H9 (cell line): ENCODE data around the gene CDC42EP3. TPM values are rescaled to one million over a fixed set of nuclear protein-coding genes. Genes with fewer than 3 reads are reported as not detected.

Experiments
- DNase-seq: peaks from one replicate; pipeline ENCODE4 v3.0.0-alpha.2; 2017
- H2AFZ ChIP-seq: one replicate; pipeline ENCODE4 v1.6.1; 2013; ENCODE audit warnings: mild to moderate bottlenecking, low read length, control low read depth, moderate library complexity
- H2AK5ac ChIP-seq: 2 replicates; pipeline ENCODE4 v1.6.1; 2013; ENCODE audit warnings: low read length, control low read depth, mixed read lengths; ENCODE audit not compliant: insufficient read length
- H2BK120ac ChIP-seq: one replicate; pipeline ENCODE4 v1.6.1; 2013; ENCODE audit warnings: low read depth, mild to moderate bottlenecking, low read length, control low read depth, inconsistent platforms; ENCODE audit not compliant: poor library complexity, severe bottlenecking
- H2BK12ac ChIP-seq: 2 replicates; pipeline ENCODE4 v1.6.1; 2013; ENCODE audit warnings: low read length, control low read depth, mixed read lengths, low read depth; ENCODE audit not compliant: insufficient read length
- H2BK15ac ChIP-seq: 2 replicates; pipeline ENCODE4 v1.6.1; 2013; ENCODE audit warnings: low read depth, low read length, control low read depth
- H2BK20ac ChIP-seq: one replicate; pipeline ENCODE4 v1.6.1; 2013; ENCODE audit warnings: low read depth, mild to moderate bottlenecking, low read length, control low read depth, inconsistent platforms; ENCODE audit not compliant: poor library complexity, severe bottlenecking
- H2BK5ac ChIP-seq: 2 replicates; pipeline ENCODE4 v1.6.1; 2013; ENCODE audit warnings: low read length, control low read depth, mixed read lengths; ENCODE audit not compliant: insufficient read length
- H3K14ac ChIP-seq: 2 replicates; pipeline ENCODE4 v1.6.1; 2013; ENCODE audit warnings: low read length, control low read depth; ENCODE audit not compliant: insufficient read depth
- H3K18ac ChIP-seq: 2 replicates; pipeline ENCODE4 v1.6.1; 2013; ENCODE audit warnings: low read depth, mild to moderate bottlenecking, mixed read lengths, low read length, control low read depth; ENCODE audit not compliant: insufficient read length
- H3K23ac ChIP-seq: 2 replicates; pipeline ENCODE4 v1.6.1; 2013; ENCODE audit warnings: low read length, control low read depth, mixed read lengths, low read depth; ENCODE audit not compliant: insufficient read length
- H3K23me2 ChIP-seq: 2 replicates; pipeline ENCODE4 v1.6.1; 2013; ENCODE audit warnings: low read depth, mild to moderate bottlenecking, mixed read lengths, low read length, control low read depth; ENCODE audit not compliant: insufficient read length, poor library complexity, severe bottlenecking
- H3K27ac ChIP-seq: 2 replicates; pipeline ENCODE4 v1.5.1; 2013; ENCODE audit warnings: low read length, control low read depth, mixed read lengths, low read depth; ENCODE audit not compliant: insufficient read length
- H3K27me3 ChIP-seq: 2 replicates; pipeline ENCODE4 v1.6.1; 2013; ENCODE audit warnings: low read length, control low read depth, inconsistent platforms; ENCODE audit not compliant: insufficient read depth
- H3K4ac ChIP-seq: 2 replicates; pipeline ENCODE4 v1.6.1; 2013; ENCODE audit warnings: low read depth, mild to moderate bottlenecking, control low read depth, inconsistent platforms, low read length, moderate library complexity
- H3K4me1 ChIP-seq: 2 replicates; pipeline ENCODE4 v1.6.1; 2013; ENCODE audit warnings: low read length, control low read depth, inconsistent platforms; ENCODE audit not compliant: insufficient read depth
- H3K4me2 ChIP-seq: 2 replicates; pipeline ENCODE4 v1.6.1; 2013; ENCODE audit warnings: low read length, control low read depth, mixed read lengths; ENCODE audit not compliant: insufficient read length, insufficient read depth
- H3K56ac ChIP-seq: 2 replicates; pipeline ENCODE4 v1.6.1; 2013; ENCODE audit warnings: low read depth, mild to moderate bottlenecking, mixed read lengths, low read length, control low read depth; ENCODE audit not compliant: insufficient read length
- H3K79me1 ChIP-seq: 2 replicates; pipeline ENCODE4 v1.6.1; 2013; ENCODE audit warnings: low read depth, mild to moderate bottlenecking, moderate library complexity, low read length, control low read depth, inconsistent platforms; ENCODE audit not compliant: insufficient read depth, poor library complexity, severe bottlenecking
- H3K79me2 ChIP-seq: 2 replicates; pipeline ENCODE4 v1.6.1; 2013; ENCODE audit warnings: low read length, control low read depth, inconsistent platforms; ENCODE audit not compliant: insufficient read depth
- H3K9ac ChIP-seq: 2 replicates; pipeline ENCODE4 v1.6.1; 2013; ENCODE audit warnings: low read length, control low read depth, mixed read lengths; ENCODE audit not compliant: insufficient read length; ENCODE audit errors: extremely low read depth
- H3K9me3 ChIP-seq: one replicate; pipeline ENCODE4 v1.6.1; 2013; ENCODE audit warnings: low read depth, low read length, inconsistent platforms; ENCODE audit not compliant: control insufficient read depth
- H3T11ph ChIP-seq: one replicate; pipeline ENCODE4 v1.6.1; 2013; ENCODE audit warnings: mild to moderate bottlenecking, low read length, control low read depth, inconsistent platforms
- H4K20me1 ChIP-seq: one replicate; pipeline ENCODE4 v1.6.1; 2013; ENCODE audit not compliant: control insufficient read depth, insufficient read length, insufficient read depth
- H4K5ac ChIP-seq: 2 replicates; pipeline ENCODE4 v1.6.1; 2013; ENCODE audit warnings: low read depth, mild to moderate bottlenecking, mixed read lengths, low read length, control low read depth; ENCODE audit not compliant: insufficient read length
- H4K8ac ChIP-seq: replicated peaks from 2 replicates; pipeline ENCODE4 v1.6.1; 2013; ENCODE audit warnings: low read length, control low read depth, mixed read lengths, low read depth; ENCODE audit not compliant: insufficient read length
- H4K91ac ChIP-seq: 2 replicates; pipeline ENCODE4 v1.6.1; 2013; ENCODE audit warnings: low read depth, mild to moderate bottlenecking, moderate library complexity, mixed read lengths, low read length, control low read depth; ENCODE audit not compliant: insufficient read length
- H3K27ac Mint-ChIP-seq, 3 experiments: 2 replicates in 2 of 3; 3 replicates in 1 of 3; pipeline ENCODE4 v1.8.0; 2020 to 2021; ENCODE audit warnings: mixed read lengths in 3 of 3, mild to moderate bottlenecking in 1 of 3, moderate library complexity in 1 of 3
- H3K27me3 Mint-ChIP-seq: 2 replicates; pipeline ENCODE4 v1.8.0; 2021; ENCODE audit warnings: low read depth, mild to moderate bottlenecking, moderate library complexity, mixed read lengths
- H3K36me3 Mint-ChIP-seq, 3 experiments: 2 replicates in 2 of 3; 3 replicates in 1 of 3; pipeline ENCODE4 v1.8.0; 2020 to 2021; ENCODE audit warnings: low read depth in 3 of 3, mixed read lengths in 3 of 3; ENCODE audit not compliant: insufficient read depth in 1 of 3
- H3K4me1 Mint-ChIP-seq, 2 experiments: 2 replicates each; pipeline ENCODE4 v1.8.0; 2020; ENCODE audit warnings: mixed read lengths in 2 of 2
- H3K4me3 Mint-ChIP-seq, 2 experiments: 2 replicates in 1 of 2; 3 replicates in 1 of 2; pipeline ENCODE4 v1.8.0; 2020 to 2021; ENCODE audit warnings: mild to moderate bottlenecking in 2 of 2, mixed read lengths in 2 of 2, moderate library complexity in 1 of 2
- H3K9me3 Mint-ChIP-seq, 2 experiments: 2 replicates in 1 of 2; 3 replicates in 1 of 2; pipeline ENCODE4 v1.8.0; 2020; ENCODE audit warnings: mild to moderate bottlenecking in 2 of 2, mixed read lengths in 2 of 2, moderate library complexity in 1 of 2
- CTCF ChIP-seq: fragments of 200-600 bp; sonication (generic); conservative IDR thresholded peaks from 3 replicates; pipeline ENCODE4 v1.8.0; 2021; ENCODE audit warnings: antibody characterized with exemption, mild to moderate bottlenecking
- WGBS: extraction: QIAGEN DNeasy Blood & Tissue Kit; methylation state at CpG from one replicate; pipeline ENCODE4 v1.1.7; 2013; ENCODE audit warnings: missing lambda C conversion rate, low lambda C conversion rate, mixed read lengths; ENCODE audit not compliant: insufficient read length; ENCODE audit errors: extremely low coverage; 5-methylcytosine and 5-hydroxymethylcytosine counted together
- total RNA-seq: library from RNA; stranded (reverse); gene quantifications from 2 replicates; pipeline ENCODE4 v1.2.1, GENCODE V29; 2021

The CDC42EP3 gene
- total RNA-seq, 1 experiment from 2014 or later = 61.5 TPM

- Mint-ChIP-seq H3K9me3 (no peaks in the 10 kb centered on the region), H3K36me3 (peaks cover 3 to 11% (median 6%) of the 10 kb centered on the region in 3 experiments), H3K27ac (no peak overlapping the region), H3K4me3 (no peak overlapping the region), H3K4me1 (peaks cover 16% of the 10 kb centered on the region in 2 experiments), H3K27me3 (peaks cover 2% of the 10 kb centered on the region)
- no peak overlapping the region for H3K4me2 ChIP-seq
- no peak overlapping the region for H3K27ac ChIP-seq
- H4K8ac ChIP-seq = no peak overlapping the region
- H2BK20ac ChIP-seq = no peak overlapping the region
- H3K27me3 ChIP-seq = no peaks in the 10 kb centered on the region
- H4K5ac ChIP-seq = no peak overlapping the region
- H2AFZ ChIP-seq = no peak overlapping the region
- TF ChIP-seq CTCF = no peak
- no peaks in the 10 kb centered on the region for H4K20me1 ChIP-seq
- H3K9ac ChIP-seq = no peak overlapping the region
- no peak for DNase-seq
- no peak overlapping the region for H4K91ac ChIP-seq
- H3K79me1 ChIP-seq = no peaks in the 10 kb centered on the region
- no peaks in the 10 kb centered on the region for H3K23me2 ChIP-seq
- H3K14ac ChIP-seq = no peak overlapping the region
- no peak overlapping the region for H2BK12ac ChIP-seq
- no peak overlapping the region for H3K18ac ChIP-seq
- no peak overlapping the region for H2BK5ac ChIP-seq
- no peaks in the 10 kb centered on the region for H3K9me3 ChIP-seq
- H3K4ac ChIP-seq = no peak overlapping the region
- no peak overlapping the region for H3K23ac ChIP-seq
- WGBS = no CpG with 5 or more reads among the region's 4 CpGs
- H2BK120ac ChIP-seq = no peak overlapping the region
- no peaks in the 10 kb centered on the region for H3K79me2 ChIP-seq
- no peak overlapping the region for H3K56ac ChIP-seq
- no peak overlapping the region for H3T11ph ChIP-seq
- no peak overlapping the region for H2AK5ac ChIP-seq
- no peaks in the 10 kb centered on the region for H3K4me1 ChIP-seq
- H2BK15ac ChIP-seq = no peak overlapping the region
Observed at GRCh38 chr2:37636381-37637066, 34.9 kb downstream of the CDC42EP3 start.
